MM.1S (cell line): Measurements from ENCODE around the gene MED16.

ENCODE experiments used
- DNase-seq: peaks from one replicate; pipeline ENCODE4 v3.0.0-alpha.2; 2015
- H2AFZ ChIP-seq: fragments of 300-600 bp; sonication (generic); 2 replicates; pipeline ENCODE4 v1.6.0; 2016; ENCODE audit warnings: antibody characterized with exemption, low read length
- H3F3A ChIP-seq: fragments of 300-600 bp; sonication (generic); 2 replicates; pipeline ENCODE4 v1.6.1; 2016; ENCODE audit warnings: mild to moderate bottlenecking, antibody characterized with exemption, low read length, moderate library complexity, mixed read lengths; ENCODE audit not compliant: insufficient read depth
- H3K27ac ChIP-seq: fragments of 300-600 bp; sonication (generic); 2 replicates; pipeline ENCODE4 v1.5.1; 2016; ENCODE audit warnings: mild to moderate bottlenecking, low read length
- H3K27me3 ChIP-seq: fragments of 300-600 bp; sonication (generic); replicated peaks from 2 replicates; pipeline ENCODE4 v1.6.0; 2016; ENCODE audit warnings: low read length; ENCODE audit not compliant: insufficient read depth
- H3K36me3 ChIP-seq: fragments of 300-600 bp; sonication (generic); replicated peaks from 2 replicates; pipeline ENCODE4 v1.6.1; 2016; ENCODE audit warnings: mild to moderate bottlenecking, low read length, mixed read lengths; ENCODE audit not compliant: insufficient read depth
- H3K4me1 ChIP-seq: fragments of 300-600 bp; sonication (generic); 2 replicates; pipeline ENCODE4 v1.6.1; 2016; ENCODE audit warnings: low read length, mixed read lengths
- H3K4me2 ChIP-seq: fragments of 300-600 bp; sonication (generic); 2 replicates; pipeline ENCODE4 v1.6.0; 2016; ENCODE audit warnings: low read depth, low read length
- H3K4me3 ChIP-seq: fragments of 300-600 bp; sonication (generic); 2 replicates; pipeline ENCODE4 v1.5.1; 2016; ENCODE audit warnings: low read length, mixed read lengths
- H3K79me2 ChIP-seq: fragments of 300-600 bp; sonication (generic); 2 replicates; pipeline ENCODE4 v1.6.1; 2016; ENCODE audit warnings: mixed run types, low read length, mixed read lengths
- H3K9ac ChIP-seq: fragments of 300-600 bp; sonication (generic); 2 replicates; pipeline ENCODE4 v1.6.1; 2016; ENCODE audit warnings: low read length, mixed read lengths
- H3K9me2 ChIP-seq: fragments of 300-600 bp; sonication (generic); replicated peaks from 2 replicates; pipeline ENCODE4 v1.6.1; 2016; ENCODE audit warnings: mild to moderate bottlenecking, low read length, mixed read lengths; ENCODE audit not compliant: insufficient read depth
- H3K9me3 ChIP-seq: fragments of 300-600 bp; sonication (generic); replicated peaks from 2 replicates; pipeline ENCODE4 v1.6.1; 2016; ENCODE audit warnings: mild to moderate bottlenecking, low read length, mixed read lengths; ENCODE audit not compliant: insufficient read depth
- H4K20me1 ChIP-seq: fragments of 300-600 bp; sonication (generic); 2 replicates; pipeline ENCODE4 v1.6.1; 2016; ENCODE audit warnings: mild to moderate bottlenecking, low read length, moderate library complexity, mixed read lengths; ENCODE audit not compliant: insufficient read depth
- CTCF ChIP-seq: fragments of 300-600 bp; sonication (generic); IDR thresholded peaks from 2 replicates; pipeline ENCODE4 v1.5.1; 2016; ENCODE audit warnings: antibody characterized with exemption, low read length, mixed read lengths
- EZH2 ChIP-seq: fragments of 300-600 bp; sonication (generic); optimal IDR thresholded peaks from 2 replicates; pipeline ENCODE3; 2017; ENCODE audit warnings: low read depth, mild to moderate bottlenecking, antibody characterized with exemption, low read length, mixed read lengths
- EZH2phosphoT487 ChIP-seq: fragments of 300-600 bp; sonication (generic); IDR thresholded peaks from 2 replicates; pipeline ENCODE4 v1.6.1; 2018; ENCODE audit warnings: antibody characterized with exemption, low read length

The MED16 gene

GRCh38 chr19:883661-884211 is 9.3 kb downstream of the MED16 start:
- Histone ChIP-seq H3F3A (no peaks in the 10 kb centered on the region), H3K27me3 (no peaks in the 10 kb centered on the region), H3K9me2 (no peaks in the 10 kb centered on the region), H3K36me3 (no peaks in the 10 kb centered on the region; the same call in 1 of the 2 replicates), H3K4me1 (no peaks in the 10 kb centered on the region), H3K9me3 (no peaks in the 10 kb centered on the region), H3K79me2 (no peaks in the 10 kb centered on the region), H2AFZ (no peak overlapping the region), H3K9ac (no peak overlapping the region), H3K4me2 (no peak overlapping the region), H4K20me1 (no peaks in the 10 kb centered on the region; the same call in 1 of the 2 replicates), H3K27ac (no peak overlapping the region), H3K4me3 (no peak overlapping the region)
- DNase-seq: no peak
- no peak for TF ChIP-seq EZH2phosphoT487
- TF ChIP-seq CTCF: no peak

- Histone ChIP-seq H3K4me1 (no peaks in the 10 kb centered on the region), H3K27me3 (no peaks in the 10 kb centered on the region), H3K9ac (no peak overlapping the region), H3K4me2 (no peak overlapping the region), H3K9me2 (no peaks in the 10 kb centered on the region), H4K20me1 (no peaks in the 10 kb centered on the region), H3K4me3 (no peak overlapping the region), H2AFZ (no peak overlapping the region), H3K79me2 (no peaks in the 10 kb centered on the region), H3K27ac (no peak overlapping the region), H3K9me3 (no peaks in the 10 kb centered on the region), H3K36me3 (no peaks in the 10 kb centered on the region; the same call in 1 of the 2 replicates), H3F3A (no peaks in the 10 kb centered on the region)
- TF ChIP-seq CTCF (no peak), EZH2 (no peak), EZH2phosphoT487 (no peak)
- no peak for DNase-seq
Observed at GRCh38 chr19:882871-883497, 10.0 kb downstream of the MED16 start.

GRCh38 chr19:881385-882071 is 11.5 kb downstream of the MED16 start:
- TF ChIP-seq EZH2 (no peak), CTCF (no peak), EZH2phosphoT487 (no peak)
- Histone ChIP-seq H3K9me3 (no peaks in the 10 kb centered on the region), H3K4me2 (no peak overlapping the region), H3K79me2 (no peaks in the 10 kb centered on the region), H2AFZ (no peak overlapping the region), H3F3A (no peaks in the 10 kb centered on the region), H3K4me1 (no peaks in the 10 kb centered on the region), H3K36me3 (no peaks in the 10 kb centered on the region; the same call in 1 of the 2 replicates), H3K27ac (no peak overlapping the region), H3K9me2 (no peaks in the 10 kb centered on the region), H3K27me3 (no peaks in the 10 kb centered on the region), H4K20me1 (no peaks in the 10 kb centered on the region), H3K4me3 (no peak overlapping the region), H3K9ac (no peak overlapping the region)
- DNase-seq: no peak
